HG02840 (cell line): ENCODE measurements around the gene ACCS.

Source experiments
- ATAC-seq: cut with Tn5 transposase; IDR thresholded peaks from one replicate; pipeline ENCODE4 v1.9.1; 2021; ENCODE audit warnings: mild to moderate bottlenecking, moderate library complexity, moderate number of reproducible peaks; ENCODE audit not compliant: unreplicated experiment, low FRiP score

Gene ACCS

DNA sequence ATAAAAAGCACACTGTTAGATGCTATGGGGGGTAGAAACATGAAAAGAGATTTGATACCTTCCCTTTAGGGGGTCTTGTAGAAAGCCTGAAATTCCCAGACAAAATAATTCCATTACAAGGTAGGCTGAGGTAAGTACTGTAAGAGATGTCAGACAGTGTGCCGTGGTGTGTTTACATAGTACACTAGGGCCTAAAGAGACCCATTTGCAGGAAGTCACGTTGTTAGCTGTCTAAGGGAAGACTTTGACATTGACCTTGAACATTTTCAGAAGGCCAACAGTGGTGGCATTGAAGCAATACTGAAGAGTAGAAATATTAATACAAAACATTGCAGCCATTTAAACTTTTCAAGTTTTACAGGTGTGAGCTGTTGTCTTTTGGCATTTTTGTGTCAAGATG is 60.2 kb downstream of the ACCS start:
- no peak for ATAC-seq

- no peak for ATAC-seq
Observed at GRCh38 chr11:44127130-44127529, 61.1 kb downstream of the ACCS start.

- no peak for ATAC-seq
Observed at GRCh38 chr11:44128729-44129128, 62.7 kb downstream of the ACCS start.

- ATAC-seq = no peak
Observed at GRCh38 chr11:44130751-44131150, 64.7 kb downstream of the ACCS start.

DNA sequence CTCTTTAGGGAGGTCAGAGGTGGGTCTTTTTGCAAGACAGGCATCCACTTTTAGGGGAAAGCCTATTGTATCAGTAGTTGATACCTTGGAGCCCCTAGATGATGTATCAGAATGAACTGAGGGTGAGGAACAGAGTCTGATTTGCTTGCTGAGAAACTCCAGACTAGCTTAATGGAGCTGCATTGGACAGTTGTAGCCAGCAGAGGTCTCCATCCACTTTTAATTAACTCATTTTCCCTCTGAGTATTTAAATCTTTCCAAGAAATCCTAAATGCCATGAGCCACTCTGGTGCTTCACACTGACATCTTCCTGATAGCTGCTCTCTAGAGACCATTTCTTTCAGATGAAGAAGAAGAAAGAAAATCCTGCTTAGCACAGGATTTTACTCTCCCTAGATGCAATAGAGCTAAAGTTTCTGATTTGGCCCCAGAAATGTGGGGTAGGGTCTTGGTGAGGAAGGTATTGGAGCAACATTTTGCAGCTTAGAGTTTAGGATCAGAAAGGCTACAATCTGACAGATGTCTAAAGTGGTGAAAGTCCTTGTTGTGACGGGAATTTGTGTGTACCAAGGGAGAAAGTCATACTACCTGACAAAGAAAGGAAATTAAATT is 67.4 kb downstream of the ACCS start:
- no peak for ATAC-seq
